ENCODE measurements around the gene SLC2A4. TPM values are rescaled to one million over a fixed set of nuclear protein-coding genes. Genes with fewer than 3 reads are reported as not detected.
A peak's percentile ranks its signal among the peaks of the same experiment; 100 is the strongest.

SLC2A4 gene
- not detected for total RNA-seq

DNA sequence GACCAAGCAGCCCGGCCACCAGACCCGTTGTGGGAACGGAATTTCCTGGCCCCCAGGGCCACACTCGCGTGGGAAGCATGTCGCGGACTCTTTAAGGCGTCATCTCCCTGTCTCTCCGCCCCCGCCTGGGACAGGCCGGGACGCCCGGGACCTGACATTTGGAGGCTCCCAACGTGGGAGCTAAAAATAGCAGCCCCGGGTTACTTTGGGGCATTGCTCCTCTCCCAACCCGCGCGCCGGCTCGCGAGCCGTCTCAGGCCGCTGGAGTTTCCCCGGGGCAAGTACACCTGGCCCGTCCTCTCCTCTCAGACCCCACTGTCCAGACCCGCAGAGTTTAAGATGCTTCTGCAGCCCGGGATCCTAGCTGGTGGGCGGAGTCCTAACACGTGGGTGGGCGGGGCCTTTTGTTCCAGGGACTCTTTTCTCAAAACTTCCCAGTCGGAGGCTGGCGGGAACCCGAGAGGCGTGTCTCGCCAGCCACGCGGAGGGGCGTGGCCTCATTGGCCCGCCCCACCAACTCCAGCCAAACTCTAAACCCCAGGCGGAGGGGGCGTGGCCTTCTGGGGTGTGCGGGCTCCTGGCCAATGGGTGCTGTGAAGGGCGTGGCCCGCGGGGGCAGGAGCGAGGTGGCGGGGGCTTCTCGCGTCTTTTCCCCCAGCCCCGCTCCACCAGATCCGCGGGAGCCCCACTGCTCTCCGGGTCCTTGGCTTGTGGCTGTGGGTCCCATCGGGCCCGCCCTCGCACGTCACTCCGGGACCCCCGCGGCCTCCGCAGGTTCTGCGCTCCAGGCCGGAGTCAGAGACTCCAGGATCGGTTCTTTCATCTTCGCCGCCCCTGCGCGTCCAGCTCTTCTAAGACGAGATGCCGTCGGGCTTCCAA lies at the start of gene SLC2A4:
Gene SLC2A4 (plus strand): TSS at position 645 of the 879 bp plus-strand sequence. CDS start 217 bp downstream, at position 862.
- no peak within 1 kb of the TSS for H3K27ac Mint-ChIP-seq
- H3K9me3 Mint-ChIP-seq: no peaks in the 10 kb centered on the region
- H3K4me3 Mint-ChIP-seq: peak within 1 kb of the TSS; percentile 80
- peaks cover 14% of the 10 kb centered on the region for H3K4me1 Mint-ChIP-seq
- ATAC-seq (ENCODE audit: low read depth): peak; percentile 74
- DNase-seq: peak; percentile 89
- no peaks in the 10 kb centered on the region for H3K36me3 Mint-ChIP-seq
- POLR2A ChIA-PET: interaction anchor here (0.7 to 2.7 kb wide), 8 partner anchors 11 to 407 kb away, joined by 3 to 7 read pairs (median 4); partner anchors contain the start of genes ACADVL, ACAP1, DLG4 and WRAP53
- peaks cover 30% of the 10 kb centered on the region for H3K27me3 Mint-ChIP-seq

DNA sequence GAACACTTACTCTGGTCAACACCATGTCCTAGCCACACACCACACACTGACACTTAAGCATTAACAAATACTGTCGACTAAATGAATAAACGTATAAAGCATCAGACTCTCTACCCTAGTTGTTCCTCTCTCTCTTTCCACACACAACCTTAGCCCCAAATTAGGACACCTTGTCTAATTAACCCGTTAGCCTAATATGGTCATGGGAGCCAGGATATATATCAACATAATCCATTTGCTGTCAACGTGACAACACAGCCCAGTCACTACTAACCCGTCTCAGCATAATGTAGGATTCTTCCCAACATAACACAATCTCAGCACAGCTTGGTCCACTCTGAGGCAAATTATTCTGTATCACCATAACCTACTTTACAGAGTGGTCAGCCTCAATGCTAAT lies 49.4 kb upstream of the SLC2A4 start:
- Mint-ChIP-seq H3K36me3 (peaks cover 21% of the 10 kb centered on the region), H3K27ac (no peak overlapping the region), H3K4me3 (peak overlapping the region; percentile 98), H3K27me3 (no peaks in the 10 kb centered on the region), H3K9me3 (no peaks in the 10 kb centered on the region), H3K4me1 (peaks cover 33% of the 10 kb centered on the region)
- ATAC-seq (ENCODE audit: low read depth): no peak
- POLR2A ChIA-PET: interaction anchor here (12.9 kb wide), 1 partner anchor 11 kb away, joined by 162 read pairs; the partner anchor contains the start of genes ACADVL and DLG4
- no peak for DNase-seq

DNA sequence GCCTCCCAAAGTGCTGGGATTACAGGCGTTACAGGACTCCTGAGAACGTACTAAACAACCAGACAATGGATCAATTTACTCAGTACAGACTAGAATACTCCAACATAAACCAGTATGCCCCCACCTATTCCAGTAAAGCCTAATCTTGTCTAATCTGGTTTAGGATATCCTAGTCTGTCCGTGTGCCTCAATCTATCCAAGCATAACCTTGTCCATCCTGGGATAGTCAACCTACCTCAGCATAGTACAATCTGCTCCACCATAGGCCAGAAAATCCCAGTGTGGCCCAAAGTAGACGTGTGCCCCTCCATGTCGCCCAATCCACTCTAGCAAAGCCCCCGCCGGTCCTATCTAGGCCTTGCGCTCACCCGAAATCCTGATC lies 47.8 kb upstream of the SLC2A4 start:
- Mint-ChIP-seq H3K4me1 (peaks cover 38% of the 10 kb centered on the region), H3K4me3 (peak overlapping the region; percentile 98), H3K27ac (peak overlapping the region; percentile 93), H3K36me3 (peaks cover 18% of the 10 kb centered on the region), H3K9me3 (no peaks in the 10 kb centered on the region), H3K27me3 (no peaks in the 10 kb centered on the region)
- ATAC-seq (ENCODE audit: low read depth): peak; percentile 9
- POLR2A ChIA-PET: interaction anchor here (1.0 to 12.9 kb wide), 5 partner anchors 9 to 103 kb away, joined by 3 to 162 read pairs (median 11); partner anchors contain the start of genes ACADVL, ACAP1, CTDNEP1 and DLG4
- no peak for DNase-seq

DNA sequence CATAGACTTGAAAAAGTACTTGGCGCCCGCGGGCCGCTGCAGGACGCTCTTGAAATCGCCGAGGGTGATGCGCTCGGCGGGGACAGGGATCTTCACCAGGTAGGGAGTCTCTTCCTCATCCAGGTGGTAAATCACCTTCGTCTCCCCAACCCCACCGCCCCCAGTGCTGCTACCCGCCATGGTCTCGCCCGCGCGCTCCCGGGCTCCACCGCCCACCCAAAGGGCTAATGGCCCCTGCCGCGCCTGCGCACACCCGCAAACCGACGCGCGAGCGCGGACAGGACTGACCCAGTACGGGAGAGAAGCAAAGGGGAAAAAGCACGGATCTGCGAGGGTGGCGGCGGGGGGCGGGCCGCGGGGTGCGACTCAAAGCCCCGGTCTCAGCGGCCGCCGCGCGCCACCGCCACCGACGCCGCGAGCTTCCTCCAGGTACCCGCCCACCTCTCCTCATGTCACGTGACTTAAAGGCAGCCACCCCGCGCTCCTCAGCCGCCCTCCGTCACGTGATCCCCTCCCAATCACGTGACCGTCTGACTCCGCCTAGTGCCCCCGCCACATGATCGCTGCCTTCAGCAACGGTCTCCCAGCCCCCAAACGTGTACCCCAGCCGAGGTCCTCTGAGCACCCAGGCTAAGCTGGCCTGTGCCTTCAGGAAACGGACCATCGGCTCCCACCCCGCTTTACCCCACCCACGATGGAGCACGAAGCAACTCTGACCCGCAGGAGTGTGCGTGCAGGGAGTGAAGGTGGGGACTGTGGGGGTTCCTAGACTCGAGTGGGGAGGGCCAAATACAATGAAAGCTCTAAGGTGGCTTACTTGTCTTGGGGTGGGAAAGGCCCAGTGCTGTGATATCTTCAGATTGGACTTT lies 47.2 kb upstream of the SLC2A4 start, which contains the start of gene DVL2:
Gene DVL2 (minus strand): TSS at position 435 of the 869 bp plus-strand sequence. CDS start 255 bp downstream, at position 180.
- Mint-ChIP-seq H3K36me3 (peaks cover 18% of the 10 kb centered on the region), H3K27me3 (no peaks in the 10 kb centered on the region), H3K4me1 (peaks cover 38% of the 10 kb centered on the region), H3K9me3 (no peaks in the 10 kb centered on the region), H3K4me3 (peak within 1 kb of the TSS; percentile 98), H3K27ac (peak within 1 kb of the TSS; percentile 93)
- ATAC-seq (ENCODE audit: low read depth) (peak; percentile 41), DNase-seq (peak; percentile 93)
- POLR2A ChIA-PET: interaction anchor here (0.7 to 12.9 kb wide), 9 partner anchors 9 to 453 kb away, joined by 3 to 162 read pairs (median 4); partner anchors contain the start of genes ACADVL, ACAP1, CTDNEP1 and DLG4

DNA sequence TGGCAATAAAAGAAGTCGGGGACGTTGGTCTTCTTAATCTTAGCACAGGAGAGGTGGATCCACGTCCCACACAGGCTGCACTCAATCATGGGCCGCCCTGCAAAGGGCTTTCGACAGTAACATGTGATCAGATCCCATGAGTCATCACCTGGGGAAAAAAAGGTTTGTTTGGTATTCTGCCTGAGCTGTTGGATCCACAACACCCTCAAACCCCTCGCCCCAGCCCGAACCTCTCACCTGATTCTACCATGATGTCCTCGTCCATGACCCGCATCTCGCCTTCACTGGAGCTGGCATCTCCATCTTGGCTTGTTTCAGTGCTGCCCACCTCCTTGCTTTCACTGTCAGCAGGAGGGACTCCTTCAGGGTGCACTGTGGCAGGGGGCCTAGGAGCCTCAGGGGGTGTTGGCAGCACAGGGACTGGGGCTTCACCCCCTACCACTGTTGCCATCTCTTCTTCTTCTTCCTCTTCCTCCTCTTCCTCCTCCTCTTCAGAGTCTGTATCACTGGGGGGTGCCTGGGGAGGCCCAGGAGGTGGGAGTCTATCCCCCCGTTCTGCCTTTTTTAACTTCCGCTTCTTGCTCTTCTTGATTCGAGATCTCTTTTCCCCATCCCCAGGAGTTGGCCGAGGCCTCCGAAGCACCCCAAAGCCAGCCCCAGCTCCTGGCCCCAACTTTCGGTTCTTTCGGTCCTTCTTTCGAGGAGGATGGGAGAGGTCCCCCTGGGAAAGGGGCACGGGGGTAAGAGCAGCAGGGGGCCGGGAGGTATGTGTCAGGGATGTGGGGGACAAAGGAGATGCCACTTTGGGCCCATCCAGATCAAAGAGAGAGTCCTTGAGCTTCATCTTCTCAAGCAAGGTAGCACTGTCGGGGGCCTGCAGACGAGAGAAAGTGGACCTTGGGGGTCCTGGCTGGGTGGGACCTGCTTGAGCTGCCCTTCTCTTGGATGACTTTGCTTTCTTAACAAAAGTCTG lies 45.5 kb upstream of the SLC2A4 start:
- no peaks in the 10 kb centered on the region for H3K27me3 Mint-ChIP-seq
- H3K4me3 Mint-ChIP-seq: no peak overlapping the region
- H3K36me3 Mint-ChIP-seq: peaks cover 21% of the 10 kb centered on the region
- POLR2A ChIA-PET: interaction anchor here (1.5 to 12.9 kb wide), 3 partner anchors 14 to 30 kb away, joined by 3 to 162 read pairs (median 56); partner anchors contain the start of genes ACADVL, CTDNEP1, DLG4 and ELP5
- H3K4me1 Mint-ChIP-seq: peaks cover 51% of the 10 kb centered on the region
- DNase-seq (no peak), ATAC-seq (ENCODE audit: low read depth) (no peak)
- H3K27ac Mint-ChIP-seq: no peak overlapping the region
- no peaks in the 10 kb centered on the region for H3K9me3 Mint-ChIP-seq

DNA sequence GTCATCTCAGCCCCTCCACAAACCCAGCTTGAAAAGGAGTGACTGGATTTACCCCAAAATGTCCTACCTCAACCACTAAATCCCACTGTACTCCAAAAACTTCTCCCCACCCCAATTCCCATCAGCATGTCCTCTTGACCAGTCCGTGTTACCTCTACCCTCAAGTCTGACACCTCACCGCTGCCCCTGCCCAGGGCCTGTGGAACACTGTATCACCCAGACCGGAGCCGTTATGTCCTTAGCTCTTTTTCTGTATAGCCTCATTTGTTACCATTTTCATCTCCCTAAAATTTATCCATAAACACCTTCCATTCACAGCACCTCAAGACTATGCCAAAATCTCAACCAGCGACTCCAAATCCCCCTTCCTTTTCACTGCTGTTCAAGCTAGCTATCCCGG lies 44.7 kb upstream of the SLC2A4 start:
- DNase-seq: no peak
- POLR2A ChIA-PET: interaction anchor here (1.5 to 12.9 kb wide), 3 partner anchors 13 to 31 kb away, joined by 3 to 162 read pairs (median 56); partner anchors contain the start of genes ACADVL, CTDNEP1, DLG4 and ELP5
- H3K9me3 Mint-ChIP-seq: no peaks in the 10 kb centered on the region
- ATAC-seq (ENCODE audit: low read depth): no peak
- H3K27ac Mint-ChIP-seq: peak overlapping the region; percentile 97
- peak overlapping the region; percentile 97 for H3K4me3 Mint-ChIP-seq
- H3K4me1 Mint-ChIP-seq: peaks cover 56% of the 10 kb centered on the region
- H3K27me3 Mint-ChIP-seq: no peaks in the 10 kb centered on the region
- H3K36me3 Mint-ChIP-seq: peaks cover 21% of the 10 kb centered on the region

DNA sequence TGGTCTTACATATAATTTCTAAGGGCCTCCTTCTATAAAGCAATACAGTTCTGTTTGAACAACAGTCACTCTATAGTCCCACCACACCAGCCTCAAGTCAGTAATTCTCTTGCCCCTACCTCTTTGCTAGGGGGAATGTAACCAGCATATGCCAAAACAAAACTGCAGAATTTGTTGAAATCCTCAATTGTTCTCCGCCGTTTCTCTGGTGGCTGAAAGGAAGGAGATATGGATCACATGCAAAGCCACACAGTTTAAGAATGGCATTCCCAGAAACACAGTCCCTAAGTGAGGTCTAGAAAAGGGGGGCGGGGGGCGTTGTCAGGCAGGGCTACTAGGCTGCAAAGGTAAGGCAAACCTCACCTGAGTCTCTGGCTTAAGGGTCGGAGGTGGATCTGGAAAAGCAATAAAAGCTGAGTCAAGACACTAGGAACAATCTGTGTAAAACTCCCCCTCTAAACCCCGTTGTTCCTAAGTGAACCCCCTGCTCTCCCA lies 44.2 kb upstream of the SLC2A4 start:
- Mint-ChIP-seq H3K36me3 (peaks cover 21% of the 10 kb centered on the region), H3K4me3 (peak overlapping the region; percentile 97), H3K27me3 (no peaks in the 10 kb centered on the region), H3K9me3 (no peaks in the 10 kb centered on the region), H3K4me1 (peaks cover 52% of the 10 kb centered on the region), H3K27ac (peak overlapping the region; percentile 97)
- ATAC-seq (ENCODE audit: low read depth) (no peak), DNase-seq (no peak)
- POLR2A ChIA-PET: interaction anchor here (1.5 to 12.9 kb wide), 6 partner anchors 13 to 99 kb away, joined by 3 to 162 read pairs (median 12); partner anchors contain the start of genes ACADVL, ACAP1, CTDNEP1 and DLG4

DNA sequence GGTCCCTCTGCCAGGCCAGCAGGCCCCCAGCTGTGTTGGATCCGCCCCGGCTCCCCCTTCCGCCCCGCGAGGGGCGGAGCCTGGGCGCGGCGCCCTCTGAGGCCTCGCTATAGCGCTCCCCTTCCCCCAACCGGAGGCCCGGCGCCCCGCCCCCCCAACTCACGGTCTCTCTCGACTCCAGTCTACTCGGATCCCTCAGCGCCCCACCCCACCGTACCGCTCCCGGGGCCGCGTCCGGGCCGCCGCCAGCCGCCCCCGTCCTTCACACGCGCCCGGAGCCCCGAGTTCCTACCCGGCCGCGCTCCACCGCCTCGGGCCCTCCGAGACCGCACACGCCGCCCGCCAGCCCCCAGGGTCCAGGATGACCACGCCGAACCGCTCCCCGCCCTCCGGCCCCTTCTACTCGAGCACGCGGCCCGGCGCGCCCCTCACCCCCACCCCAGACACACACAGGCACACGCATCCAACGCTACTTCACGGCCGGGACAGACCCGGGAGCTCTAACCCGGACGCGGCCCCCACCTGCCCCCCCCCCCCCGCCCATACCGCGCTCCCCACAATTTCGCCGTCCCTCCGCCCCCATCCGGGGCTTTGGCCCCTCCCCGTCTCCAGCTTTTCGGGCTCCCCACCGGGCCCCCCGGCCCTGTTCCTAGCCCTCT lies 43.6 kb upstream of the SLC2A4 start:
- Mint-ChIP-seq H3K4me1 (peaks cover 49% of the 10 kb centered on the region), H3K36me3 (peaks cover 21% of the 10 kb centered on the region), H3K4me3 (peak overlapping the region; percentile 97), H3K9me3 (no peaks in the 10 kb centered on the region), H3K27me3 (no peaks in the 10 kb centered on the region), H3K27ac (peak overlapping the region; percentile 97)
- peak; percentile 89 for DNase-seq
- POLR2A ChIA-PET: interaction anchor here (0.6 to 12.9 kb wide), 10 partner anchors 12 to 450 kb away, joined by 3 to 162 read pairs (median 7); partner anchors contain the start of genes ACADVL, ACAP1, CTDNEP1 and DLG4
- peak; percentile 20 for ATAC-seq (ENCODE audit: low read depth)

DNA sequence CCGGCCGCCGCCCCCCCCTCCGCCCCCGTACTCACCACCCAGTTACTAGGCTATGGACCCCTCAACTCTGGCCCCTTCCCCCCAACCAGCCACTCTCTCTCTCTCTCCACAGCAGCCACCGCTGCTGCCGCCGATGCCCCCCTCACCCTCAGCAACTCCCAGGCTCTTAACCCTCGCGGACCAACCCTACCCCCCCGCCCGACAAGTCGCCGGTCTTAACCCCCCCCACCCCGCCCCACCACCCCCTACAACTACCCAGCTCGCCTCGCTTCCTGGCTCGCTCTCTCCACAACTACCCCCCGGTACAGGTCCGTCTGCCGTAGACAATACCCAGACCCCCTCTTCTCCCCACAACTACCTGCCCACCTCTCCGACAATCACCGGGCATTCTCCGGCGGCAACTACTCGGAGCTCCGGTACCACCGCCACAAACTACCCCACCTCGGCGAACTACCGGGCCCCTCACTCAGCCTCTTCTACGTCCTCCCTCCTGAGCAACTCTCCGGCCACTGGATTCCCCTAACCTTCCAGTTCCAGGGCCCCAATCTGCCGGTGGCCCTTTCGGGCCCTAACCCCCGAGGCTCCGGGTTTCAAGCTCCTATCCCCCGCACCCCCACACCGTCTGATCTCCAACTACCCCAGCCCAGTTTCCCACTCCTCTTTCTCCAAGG lies 43.0 kb upstream of the SLC2A4 start:
- ATAC-seq (ENCODE audit: low read depth) (no peak), DNase-seq (no peak)
- peak overlapping the region; percentile 97 for H3K27ac Mint-ChIP-seq
- POLR2A ChIA-PET: interaction anchor here (0.6 to 12.9 kb wide), 11 partner anchors 12 to 449 kb away, joined by 3 to 162 read pairs (median 6); partner anchors contain the start of genes ACADVL, ACAP1, CTDNEP1 and DLG4
- H3K27me3 Mint-ChIP-seq: no peaks in the 10 kb centered on the region
- H3K4me1 Mint-ChIP-seq: peaks cover 49% of the 10 kb centered on the region
- peaks cover 21% of the 10 kb centered on the region for H3K36me3 Mint-ChIP-seq
- peak overlapping the region; percentile 97 for H3K4me3 Mint-ChIP-seq
- no peaks in the 10 kb centered on the region for H3K9me3 Mint-ChIP-seq

DNA sequence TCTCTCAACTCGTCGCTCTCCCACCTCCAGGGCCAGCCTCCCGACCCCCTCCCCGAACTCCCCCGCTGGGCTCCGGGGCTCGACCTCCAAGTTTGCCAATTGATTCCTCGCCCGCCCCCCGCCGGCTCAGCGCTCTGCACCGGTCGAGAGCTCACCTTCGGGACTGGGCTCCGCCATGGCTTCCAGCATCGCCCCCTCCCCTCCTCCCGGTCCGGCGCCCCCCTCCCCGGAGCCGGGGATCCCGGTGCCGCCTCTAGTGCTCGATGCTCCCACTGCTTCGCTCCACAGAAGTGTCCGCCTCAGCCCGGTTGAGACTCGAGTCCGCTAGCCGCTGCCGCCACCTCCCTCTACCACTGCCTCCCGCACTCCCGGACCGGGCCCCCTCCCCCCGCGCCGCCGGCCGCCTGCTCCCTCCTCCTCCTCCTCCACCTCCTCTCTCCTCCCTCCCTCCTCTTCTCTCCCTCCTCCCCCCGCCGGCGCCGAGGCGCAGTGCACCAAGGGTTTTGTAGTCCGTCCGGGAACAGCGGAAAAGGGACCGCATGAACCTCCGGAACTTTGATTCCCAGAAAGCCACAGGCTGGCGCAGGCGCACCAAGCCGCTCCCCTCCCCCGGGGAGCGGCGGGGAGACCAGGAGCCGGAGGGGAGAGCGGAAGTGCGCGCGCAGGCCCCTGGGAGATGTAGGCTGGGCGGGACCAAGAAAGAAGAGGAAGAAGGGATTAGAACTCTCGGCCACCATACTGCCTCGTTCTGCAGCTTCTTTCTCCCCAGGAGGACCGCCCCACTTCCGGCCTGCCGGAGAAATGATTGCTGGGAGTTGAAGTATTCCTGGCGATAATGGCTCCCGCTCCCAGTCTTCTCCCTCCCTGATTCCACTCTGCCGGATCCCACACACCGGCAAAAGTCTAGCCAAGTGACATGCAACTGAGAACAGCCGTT lies 42.2 kb upstream of the SLC2A4 start, which contains the start of gene PHF23:
Gene PHF23 (minus strand): TSS at position 367 of the 937 bp plus-strand sequence. CDS start 178 bp downstream, at position 189.
- H3K4me1 Mint-ChIP-seq: peaks cover 49% of the 10 kb centered on the region
- H3K36me3 Mint-ChIP-seq: peaks cover 21% of the 10 kb centered on the region
- H3K9me3 Mint-ChIP-seq: no peaks in the 10 kb centered on the region
- peak; percentile 71 for ATAC-seq (ENCODE audit: low read depth)
- H3K27ac Mint-ChIP-seq: peak within 1 kb of the TSS; percentile 97
- peak within 1 kb of the TSS; percentile 97 for H3K4me3 Mint-ChIP-seq
- DNase-seq: peak; percentile 96
- no peaks in the 10 kb centered on the region for H3K27me3 Mint-ChIP-seq
- POLR2A ChIA-PET: interaction anchor here (1.0 to 12.9 kb wide), 11 partner anchors 11 to 448 kb away, joined by 3 to 162 read pairs (median 6); partner anchors contain the start of genes ACADVL, ACAP1, CTDNEP1 and DLG4

Data from activated naive CD8-positive, alpha-beta T cell treated with anti-CD3 and anti-CD28 coated beads, Interleukin-2, amount 10 ng/mL, durations not matched to agents 7 days and 5 days (primary cell).